Activated CD8-positive, alpha-beta memory T cell treated with anti-CD3 and anti-CD28 coated beads, Interleukin-2, amount 50 U/mL, for 4 hours (primary cell): Measurements from ENCODE around the gene UBE3A.
A peak's percentile ranks its signal among the peaks of the same experiment; 100 is the strongest.
"Not testable (repeated sequence)": the region's sequence is repeated elsewhere in the genome, so short reads cannot be mapped to it uniquely, and the experiment has no call there.

Experiments
- DNase-seq: peaks from one replicate; pipeline ENCODE4 v3.0.0-alpha.2; 2020

The UBE3A gene

GRCh38 chr15:25438601-25439368 lies at the start of gene UBE3A:
UBE3A (minus strand) TSS chr15:25439024; CDS start chr15:25409107, 29,917 bp downstream.
- DNase-seq: peak; percentile 88

DNA sequence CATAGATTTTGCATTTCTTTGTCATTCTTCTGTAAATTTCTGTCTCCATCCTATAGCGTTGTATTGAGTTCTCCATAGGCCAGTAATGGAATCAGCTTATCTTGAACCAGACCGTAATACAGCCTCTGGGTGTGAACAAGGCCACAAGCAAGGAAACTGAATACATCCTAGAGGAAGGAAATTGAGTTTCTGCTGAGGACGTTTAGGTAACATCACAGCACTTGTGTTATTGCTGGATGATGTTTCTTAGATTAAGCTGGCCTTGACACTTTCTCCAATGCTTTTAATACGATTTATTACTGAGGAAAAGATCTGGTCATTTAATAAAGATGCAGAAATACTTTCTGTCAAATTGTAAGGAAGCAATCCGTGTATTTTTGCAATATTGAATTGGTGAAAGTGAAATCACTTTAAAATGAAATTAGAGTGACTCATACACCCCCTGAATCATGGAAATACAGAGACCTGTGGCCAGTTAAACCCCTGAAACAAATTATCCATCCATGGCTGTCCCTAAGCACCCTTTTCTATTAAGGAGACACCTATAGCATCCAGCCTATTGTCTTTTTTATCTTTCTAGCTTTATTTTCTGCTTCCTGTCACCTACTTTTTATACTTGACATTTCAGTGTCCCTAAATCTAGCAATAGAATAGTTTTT lies 48.5 kb upstream of the UBE3A start:
- no peak for DNase-seq

- no peak for DNase-seq
These were observed 47.2 kb upstream of the UBE3A start for GRCh38 chr15:25486051-25486450.

DNA sequence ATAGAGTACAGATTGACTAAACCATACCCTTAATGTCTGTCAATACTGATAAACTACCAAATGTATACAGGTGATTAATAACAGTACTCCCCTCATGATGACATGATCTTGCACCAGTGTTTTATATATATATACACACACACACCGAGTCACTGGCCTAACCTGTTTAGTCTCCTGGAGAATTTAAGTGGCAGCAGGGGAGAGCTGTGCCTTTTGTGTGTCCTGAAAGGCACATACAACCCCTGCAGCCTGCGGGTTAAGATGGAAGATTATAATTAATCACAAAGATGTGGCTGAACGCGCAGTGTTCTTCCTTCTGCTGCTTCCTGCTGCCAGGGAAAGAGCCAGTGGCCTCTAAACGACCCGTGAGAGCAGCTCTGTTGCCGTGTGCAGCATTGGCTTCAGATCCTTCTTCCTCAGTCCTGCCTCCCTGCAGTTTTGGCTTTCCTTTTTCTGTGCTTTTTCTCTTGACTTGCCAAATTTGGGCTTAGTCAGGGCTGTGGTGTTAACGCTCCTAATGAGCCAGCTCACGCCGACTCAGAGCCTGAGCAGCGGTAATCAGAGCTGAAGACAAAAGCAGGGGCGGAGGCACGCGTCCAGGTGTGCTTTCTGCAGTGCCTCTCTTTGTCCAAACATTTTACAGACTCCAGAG lies 42.5 kb upstream of the UBE3A start:
- DNase-seq: no peak

- no peak for DNase-seq
These were observed 39.5 kb upstream of the UBE3A start for GRCh38 chr15:25478313-25478712.

- DNase-seq: no peak
These were observed 39.0 kb upstream of the UBE3A start for GRCh38 chr15:25477816-25478215.

- DNase-seq: no peak
These were observed 35.4 kb upstream of the UBE3A start for GRCh38 chr15:25474251-25474650.

DNA sequence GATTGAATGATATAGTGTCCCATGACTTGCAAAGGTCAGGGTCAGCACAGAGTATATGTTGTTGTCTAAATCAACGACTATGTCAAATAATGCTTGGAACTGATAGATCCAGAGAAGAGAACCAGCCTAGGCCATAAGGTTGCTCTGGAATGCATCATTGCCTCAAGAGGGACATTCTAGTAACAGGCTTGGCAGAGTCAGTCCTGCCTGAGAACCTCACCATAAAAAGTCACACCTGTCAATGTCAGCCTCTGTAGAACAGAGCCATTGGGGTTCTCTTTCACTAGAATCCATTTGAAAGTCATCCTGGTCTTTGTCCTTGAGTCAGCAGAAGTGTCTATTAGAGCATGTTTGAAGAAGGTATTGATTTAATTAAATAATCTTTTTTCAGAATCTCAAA lies 31.4 kb upstream of the UBE3A start:
- DNase-seq: no peak

- DNase-seq: no peak
These were observed 30.6 kb upstream of the UBE3A start for GRCh38 chr15:25469377-25469776.

DNA sequence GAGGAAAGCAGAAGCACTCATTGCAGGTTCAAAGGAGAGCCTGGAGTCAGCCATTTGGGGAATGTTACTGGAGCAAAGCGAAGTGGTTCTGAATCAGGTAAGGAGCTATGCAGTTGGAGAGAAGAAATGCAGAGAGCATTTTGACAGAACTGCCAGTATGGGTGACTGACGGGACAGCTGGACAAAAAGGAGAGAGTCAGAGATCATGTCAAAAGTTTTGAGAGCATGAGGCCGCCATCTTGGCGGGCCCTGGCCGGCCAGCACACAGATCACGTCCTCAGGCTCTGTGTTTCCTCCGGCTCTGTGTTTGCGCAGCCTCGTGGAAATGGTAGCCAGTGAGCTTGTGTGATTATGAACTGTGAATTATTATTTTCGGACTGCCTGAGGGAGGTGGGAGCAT lies 29.8 kb upstream of the UBE3A start:
- DNase-seq: no peak

- no peak for DNase-seq
These were observed 27.0 kb upstream of the UBE3A start for GRCh38 chr15:25465835-25466234.

DNA sequence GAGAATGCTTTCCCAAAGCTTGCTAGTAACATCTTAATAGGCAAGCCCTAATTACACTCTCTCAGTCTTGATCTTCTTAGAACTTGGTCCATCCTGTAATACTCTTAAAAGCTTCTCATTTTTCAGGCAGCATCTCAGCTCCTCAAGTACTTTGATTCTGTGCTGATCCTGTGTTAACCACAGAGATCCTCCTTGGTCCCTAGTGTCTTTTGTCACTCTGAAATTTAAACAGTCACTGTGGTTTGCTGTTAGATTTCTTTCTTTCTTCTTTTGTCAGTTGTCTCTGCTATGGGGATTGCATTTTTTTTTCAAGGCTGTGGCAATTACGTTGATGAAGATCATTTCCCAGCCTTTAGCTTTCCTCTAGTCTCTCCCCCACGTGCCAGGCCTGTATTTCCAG lies 26.0 kb upstream of the UBE3A start:
- no peak for DNase-seq

GRCh38 chr15:25464383-25464782 lies 25.6 kb upstream of the UBE3A start:
- no peak for DNase-seq

- no peak for DNase-seq
These were observed 17.4 kb upstream of the UBE3A start for GRCh38 chr15:25456196-25456595.

DNA sequence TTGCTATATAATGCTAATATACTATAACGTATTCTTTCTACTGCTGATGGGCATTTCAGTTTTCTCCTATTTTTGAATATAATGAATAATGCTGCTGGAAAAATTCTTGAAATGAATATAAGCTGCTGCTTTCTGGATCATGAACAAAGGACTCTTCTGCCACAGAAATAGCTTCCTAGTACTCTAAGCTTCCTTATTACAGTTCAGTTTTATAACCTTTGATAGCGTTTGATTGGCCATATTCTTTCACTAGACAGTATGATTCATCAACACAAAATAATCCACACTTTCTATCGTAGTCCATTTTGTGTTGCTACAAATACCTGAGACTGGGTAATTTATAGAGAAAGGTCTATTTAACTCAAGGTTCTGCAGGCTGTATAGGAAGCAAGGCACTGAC lies 16.4 kb upstream of the UBE3A start:
- DNase-seq: no peak

GRCh38 chr15:25454771-25455170 lies 15.9 kb upstream of the UBE3A start:
- no peak for DNase-seq

DNA sequence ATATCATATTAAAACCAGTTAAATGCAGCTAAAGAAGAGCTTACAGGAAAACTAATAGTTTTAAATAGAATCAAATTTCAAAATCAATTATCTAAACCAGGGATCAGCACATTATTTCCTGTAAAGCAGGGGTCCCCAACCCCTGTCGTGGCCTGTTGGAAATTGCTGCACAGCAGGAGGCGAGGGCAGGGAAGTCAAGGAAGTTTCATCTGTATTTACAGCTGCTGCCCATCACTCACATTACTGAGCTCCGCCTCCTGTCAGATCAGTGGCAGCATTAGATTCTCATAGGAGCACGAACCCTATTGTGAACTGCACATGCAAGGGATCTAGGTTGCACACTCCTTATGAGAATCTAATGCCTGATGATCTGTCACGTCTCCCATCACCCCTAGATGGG lies 14.4 kb upstream of the UBE3A start:
- DNase-seq: not testable (repeated sequence)

GRCh38 chr15:25451501-25451900 lies 12.7 kb upstream of the UBE3A start:
- DNase-seq: no peak

DNA sequence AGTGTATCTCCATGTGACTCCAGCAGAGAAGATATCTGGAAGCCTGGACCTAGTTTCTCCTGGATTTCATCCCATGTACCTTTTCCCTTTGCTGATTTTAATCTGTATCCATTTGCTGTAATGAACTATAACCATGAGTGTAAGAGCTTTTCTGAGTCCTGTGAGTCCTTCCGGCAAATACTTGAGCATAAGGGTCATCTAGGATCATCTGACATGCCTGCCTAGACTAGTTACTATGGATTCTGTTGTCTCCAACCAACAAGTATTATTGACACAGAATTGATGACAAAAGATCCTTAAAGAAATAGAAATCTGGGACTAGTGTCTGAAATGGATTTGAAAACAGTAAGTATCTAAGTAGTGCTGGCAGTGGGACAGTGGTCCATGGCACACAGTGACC lies 11.3 kb upstream of the UBE3A start:
- no peak for DNase-seq

GRCh38 chr15:25446076-25446475 lies 7.3 kb upstream of the UBE3A start:
- no peak for DNase-seq

GRCh38 chr15:25445412-25445811 lies 6.6 kb upstream of the UBE3A start:
- no peak for DNase-seq

DNA sequence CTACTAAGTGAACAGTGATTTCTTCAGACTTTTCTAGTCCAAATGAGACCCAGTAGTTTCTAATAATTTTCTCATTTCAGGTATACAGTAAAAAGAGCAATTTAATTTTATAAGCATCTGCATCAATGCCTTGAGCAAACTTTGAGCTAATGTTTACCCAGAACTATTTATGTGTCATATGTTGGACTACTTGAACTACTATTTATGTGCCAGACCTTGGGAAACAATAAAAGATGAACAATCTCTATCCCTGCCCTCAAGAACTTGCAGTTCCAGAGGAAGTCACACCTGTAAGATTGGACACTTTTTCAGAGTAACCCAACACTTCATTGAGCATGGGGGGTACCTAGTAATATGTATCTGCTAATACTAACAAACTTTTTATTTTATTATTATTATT lies 2.3 kb upstream of the UBE3A start:
- DNase-seq: no peak

DNA sequence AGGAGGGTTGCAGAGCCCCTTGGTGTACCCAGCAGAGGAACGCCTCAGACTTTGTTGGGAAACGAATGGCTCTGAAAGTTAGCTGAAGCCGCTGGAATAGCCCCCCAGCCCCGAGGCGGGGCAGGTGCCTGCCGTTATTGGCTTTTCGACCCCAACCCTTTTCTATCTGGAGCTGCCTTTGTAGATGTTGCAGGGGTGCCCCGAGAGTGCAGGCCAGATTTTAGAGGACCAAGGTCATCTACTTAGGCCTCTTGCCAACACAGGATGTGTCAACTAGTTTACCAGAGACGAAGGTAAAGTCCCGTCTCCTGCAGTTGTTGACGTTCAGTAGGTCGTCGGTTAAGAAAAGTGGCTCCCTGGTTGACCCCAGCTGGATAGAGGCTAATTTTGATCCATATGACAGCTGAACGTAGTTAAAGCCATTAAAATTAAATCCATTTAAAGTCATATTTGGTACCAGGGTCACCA lies 579 bp upstream of the UBE3A start:
- DNase-seq: no peak
